Muscle layer of colon (tissue), 2 donors: ENCODE data around the gene ARHGAP22.

Source experiments
- H3K27ac ChIP-seq: one replicate; pipeline ENCODE4 v1.7.0; 2013; ENCODE audit warnings: low read depth, mild to moderate bottlenecking, low read length, moderate library complexity
- H3K27me3 ChIP-seq, 2 donors: one replicate each; pipeline ENCODE4 v1.7.0; 2013; ENCODE audit warnings: low read length in 2 of 2, mild to moderate bottlenecking in 2 of 2; ENCODE audit not compliant: insufficient read depth in 2 of 2, control insufficient read depth in 1 of 2
- H3K36me3 ChIP-seq: one replicate; pipeline ENCODE4 v1.7.0; 2013; ENCODE audit warnings: mild to moderate bottlenecking, low read length; ENCODE audit not compliant: insufficient read depth
- H3K4me1 ChIP-seq: one replicate; pipeline ENCODE4 v1.7.0; 2013; ENCODE audit warnings: mild to moderate bottlenecking, low read length; ENCODE audit not compliant: insufficient read depth
- H3K4me3 ChIP-seq, 2 donors: one replicate each; pipeline ENCODE4 v1.7.0; 2013; ENCODE audit warnings: low read length in 2 of 2, low read depth in 1 of 2, mild to moderate bottlenecking in 1 of 2, moderate library complexity in 1 of 2
- H3K9ac ChIP-seq: one replicate; pipeline ENCODE4 v1.7.0; 2013; ENCODE audit warnings: low read length
- H3K9me3 ChIP-seq: one replicate; pipeline ENCODE4 v1.7.0; 2013; ENCODE audit warnings: mild to moderate bottlenecking, low read length
- donor health status: abdominal sarcoma.
- donor health status: Adenocarcinoma of cecum.

ARHGAP22 gene

DNA sequence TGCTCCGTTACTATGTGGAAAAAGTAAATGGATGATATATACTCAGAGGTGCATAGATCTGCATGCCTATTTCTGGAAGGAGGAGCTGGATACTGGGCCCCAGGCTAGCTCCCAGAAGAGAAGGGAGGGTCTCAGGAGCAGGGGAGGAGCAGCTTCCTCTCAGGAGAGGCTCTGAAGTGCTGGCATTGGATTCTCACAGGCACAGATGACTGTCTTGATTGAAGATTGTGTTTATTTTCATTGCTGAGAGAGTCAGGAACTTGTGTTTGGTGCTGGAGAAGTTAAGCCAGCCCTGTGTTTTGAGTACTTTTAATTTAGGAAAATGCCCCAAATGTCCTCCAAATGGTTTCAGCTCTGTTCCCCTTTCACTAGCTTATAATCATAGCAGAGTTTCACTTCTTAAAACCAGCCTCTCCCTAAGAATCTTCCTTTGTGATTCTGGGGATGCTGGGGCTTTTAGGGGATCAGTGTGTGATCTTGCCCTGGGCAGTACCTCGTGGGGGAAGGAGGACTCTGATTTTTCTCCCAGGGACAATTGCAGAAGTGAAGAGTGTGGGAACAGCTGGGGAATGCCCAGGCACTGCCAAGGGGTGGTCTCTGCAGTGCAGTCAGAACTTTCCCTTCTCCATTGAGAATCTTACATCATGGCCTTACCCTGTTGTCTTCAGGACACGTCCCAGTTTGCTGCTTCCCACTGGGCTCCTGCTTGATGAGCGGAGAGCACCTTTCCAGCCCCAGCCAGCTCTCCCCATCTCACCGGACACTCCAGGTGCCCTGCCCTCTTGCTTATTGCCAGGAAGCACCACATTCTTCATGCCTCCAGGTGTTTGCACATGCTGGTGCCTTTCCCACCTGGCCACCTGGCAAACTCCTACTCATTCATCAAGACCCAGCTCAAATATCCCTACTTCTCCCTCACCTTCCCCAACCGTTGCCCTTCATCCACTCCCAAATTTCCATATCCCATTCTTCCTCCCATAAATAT lies 102.8 kb downstream of the ARHGAP22 start:
- no peak overlapping the region for H3K4me3 ChIP-seq
- H3K9me3 ChIP-seq, result no peaks in the 10 kb centered on the region
- no peak overlapping the region for H3K27ac ChIP-seq
- H3K4me1 ChIP-seq, result peaks cover 2% of the 10 kb centered on the region
- H3K27me3 ChIP-seq, result no peaks in the 10 kb centered on the region
- H3K9ac ChIP-seq, result no peak overlapping the region
- no peaks in the 10 kb centered on the region for H3K36me3 ChIP-seq

DNA sequence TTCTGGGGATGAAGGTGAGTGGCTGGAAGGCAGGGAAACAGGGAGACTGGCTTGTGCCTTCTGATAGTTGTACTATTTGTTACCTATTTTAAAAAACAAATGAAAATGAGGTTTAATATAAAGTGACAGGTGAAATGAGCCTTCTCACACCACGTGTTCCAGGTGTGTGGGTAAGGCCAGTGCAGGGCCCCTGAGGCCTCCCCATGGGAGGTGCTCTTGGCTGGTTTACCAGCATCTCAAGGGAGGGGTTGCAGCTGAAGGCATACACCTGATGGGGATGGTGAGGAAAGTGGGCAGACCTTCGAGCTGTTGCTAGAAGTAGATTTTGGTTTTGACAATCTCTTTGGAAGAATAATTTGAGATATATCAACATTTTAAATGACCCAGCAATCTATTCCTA lies 103.6 kb downstream of the ARHGAP22 start:
- H3K27me3 ChIP-seq, result no peaks in the 10 kb centered on the region
- no peak overlapping the region for H3K9ac ChIP-seq
- H3K4me3 ChIP-seq, result no peak overlapping the region
- peaks cover 6% of the 10 kb centered on the region for H3K4me1 ChIP-seq
- H3K36me3 ChIP-seq, result no peaks in the 10 kb centered on the region
- H3K27ac ChIP-seq, result no peak overlapping the region
- no peaks in the 10 kb centered on the region for H3K9me3 ChIP-seq

DNA sequence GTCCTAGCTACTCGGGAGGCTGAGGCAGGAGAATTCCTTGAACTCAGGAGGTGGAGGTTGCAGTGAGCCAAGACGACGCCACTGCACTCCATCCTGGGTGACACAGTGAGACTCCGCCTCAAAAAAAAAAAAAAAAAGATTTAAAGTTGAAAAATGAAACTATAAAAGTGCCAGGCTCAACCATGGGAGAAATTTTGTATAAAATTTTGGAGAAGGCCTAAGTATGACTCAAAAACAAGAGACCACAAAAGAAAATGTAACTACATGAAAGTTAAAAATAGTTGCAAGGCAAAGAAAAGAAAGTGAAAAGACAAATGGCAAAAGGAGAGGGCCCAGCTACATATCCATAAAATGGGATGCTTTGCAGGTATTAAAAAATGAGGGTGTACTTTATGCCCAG lies 104.1 kb downstream of the ARHGAP22 start:
- Histone ChIP-seq H3K4me3 (no peak overlapping the region), H3K27ac (no peak overlapping the region)

DNA sequence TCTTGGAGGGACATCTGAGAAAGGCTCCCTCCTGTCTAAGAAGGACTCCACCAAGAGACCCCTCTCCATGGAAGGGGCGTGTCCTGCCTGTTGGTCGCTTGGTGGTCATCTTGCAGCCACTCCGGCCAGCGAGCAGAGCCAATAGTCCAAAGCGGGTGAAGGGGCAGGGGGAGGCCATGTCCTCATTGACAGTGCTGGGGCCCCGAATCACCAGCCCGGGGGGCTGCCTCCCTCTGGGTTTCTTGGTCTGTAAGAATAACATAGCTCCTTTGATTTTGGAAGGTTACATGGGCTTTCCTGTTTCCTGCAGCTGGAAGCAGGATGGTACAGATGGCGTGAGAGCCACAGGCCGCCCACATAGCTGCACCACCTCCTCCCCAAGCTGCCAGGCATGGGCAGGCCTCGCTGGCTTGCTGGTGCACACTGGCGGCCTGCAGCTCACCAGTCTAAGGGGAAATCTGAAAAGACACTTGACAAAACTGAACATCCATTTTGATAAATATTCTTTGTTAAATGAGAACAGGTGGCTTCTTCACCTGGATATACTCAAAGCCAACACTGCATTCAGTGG lies 105.8 kb downstream of the ARHGAP22 start:
- H3K27ac ChIP-seq, result no peak overlapping the region
- H3K9me3 ChIP-seq, result no peaks in the 10 kb centered on the region
- H3K4me1 ChIP-seq, result peaks cover 6% of the 10 kb centered on the region
- no peak overlapping the region for H3K9ac ChIP-seq
- no peaks in the 10 kb centered on the region for H3K27me3 ChIP-seq
- H3K36me3 ChIP-seq, result no peaks in the 10 kb centered on the region
- no peak overlapping the region for H3K4me3 ChIP-seq

More for the DNA sequence above, 104.1 kb downstream of the ARHGAP22 start:
- H3K27me3 ChIP-seq, result no peaks in the 10 kb centered on the region
- H3K9ac ChIP-seq, result no peak overlapping the region
- H3K9me3 ChIP-seq, result no peaks in the 10 kb centered on the region
- H3K4me1 ChIP-seq, result peaks cover 6% of the 10 kb centered on the region
- no peaks in the 10 kb centered on the region for H3K36me3 ChIP-seq

DNA sequence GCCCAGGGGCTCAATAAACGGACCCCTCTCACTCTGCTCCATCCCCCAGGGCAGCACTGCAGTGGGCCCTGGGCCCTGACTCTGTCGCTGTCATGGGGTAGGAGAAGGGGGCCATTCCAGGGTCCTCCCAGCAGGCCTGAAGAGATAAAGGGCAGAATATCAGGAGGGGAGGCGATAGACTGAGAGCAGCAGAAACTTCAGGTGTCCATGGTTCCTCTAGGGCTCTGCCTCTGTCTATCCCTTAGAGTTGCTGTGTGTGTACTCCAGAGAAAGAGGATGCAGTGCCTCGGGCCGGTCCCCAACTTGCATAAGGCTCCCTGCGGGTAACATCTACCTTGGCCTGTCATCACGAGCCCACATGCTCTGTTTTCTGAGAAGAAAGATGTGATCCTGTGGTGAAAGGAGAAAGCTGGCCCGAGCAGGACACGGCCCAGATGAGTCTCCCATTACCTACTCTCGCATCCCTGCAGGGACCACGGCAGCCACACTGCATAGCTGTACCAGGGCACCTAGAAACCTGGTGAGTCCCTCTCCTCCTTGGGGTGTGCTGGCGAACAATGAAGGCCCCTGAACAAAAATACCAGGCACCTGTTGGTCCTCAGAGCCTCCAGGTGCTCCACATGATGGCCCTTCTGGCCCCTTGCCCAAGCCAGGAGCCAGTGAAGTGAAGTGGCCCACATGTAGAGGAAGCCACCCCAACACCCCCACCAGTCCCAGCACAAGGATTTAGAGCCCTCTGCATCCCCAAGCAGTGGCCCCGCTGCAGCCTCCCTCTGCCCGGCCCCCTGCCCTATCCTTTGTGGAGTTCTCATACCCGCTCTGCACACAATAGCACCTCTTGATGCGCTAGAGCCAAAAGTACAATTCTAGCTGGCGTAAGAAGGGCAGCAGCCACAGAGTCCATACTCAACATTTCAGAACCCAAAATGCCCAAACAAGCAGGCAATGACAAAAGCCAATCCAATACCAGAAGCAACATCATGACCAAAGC lies 106.8 kb downstream of the ARHGAP22 start:
- H3K9ac ChIP-seq, result no peak overlapping the region
- H3K36me3 ChIP-seq, result no peaks in the 10 kb centered on the region
- no peaks in the 10 kb centered on the region for H3K27me3 ChIP-seq
- H3K4me1 ChIP-seq, result peaks cover 6% of the 10 kb centered on the region
- H3K4me3 ChIP-seq, result no peak overlapping the region
- H3K27ac ChIP-seq, result no peak overlapping the region
- no peaks in the 10 kb centered on the region for H3K9me3 ChIP-seq

DNA sequence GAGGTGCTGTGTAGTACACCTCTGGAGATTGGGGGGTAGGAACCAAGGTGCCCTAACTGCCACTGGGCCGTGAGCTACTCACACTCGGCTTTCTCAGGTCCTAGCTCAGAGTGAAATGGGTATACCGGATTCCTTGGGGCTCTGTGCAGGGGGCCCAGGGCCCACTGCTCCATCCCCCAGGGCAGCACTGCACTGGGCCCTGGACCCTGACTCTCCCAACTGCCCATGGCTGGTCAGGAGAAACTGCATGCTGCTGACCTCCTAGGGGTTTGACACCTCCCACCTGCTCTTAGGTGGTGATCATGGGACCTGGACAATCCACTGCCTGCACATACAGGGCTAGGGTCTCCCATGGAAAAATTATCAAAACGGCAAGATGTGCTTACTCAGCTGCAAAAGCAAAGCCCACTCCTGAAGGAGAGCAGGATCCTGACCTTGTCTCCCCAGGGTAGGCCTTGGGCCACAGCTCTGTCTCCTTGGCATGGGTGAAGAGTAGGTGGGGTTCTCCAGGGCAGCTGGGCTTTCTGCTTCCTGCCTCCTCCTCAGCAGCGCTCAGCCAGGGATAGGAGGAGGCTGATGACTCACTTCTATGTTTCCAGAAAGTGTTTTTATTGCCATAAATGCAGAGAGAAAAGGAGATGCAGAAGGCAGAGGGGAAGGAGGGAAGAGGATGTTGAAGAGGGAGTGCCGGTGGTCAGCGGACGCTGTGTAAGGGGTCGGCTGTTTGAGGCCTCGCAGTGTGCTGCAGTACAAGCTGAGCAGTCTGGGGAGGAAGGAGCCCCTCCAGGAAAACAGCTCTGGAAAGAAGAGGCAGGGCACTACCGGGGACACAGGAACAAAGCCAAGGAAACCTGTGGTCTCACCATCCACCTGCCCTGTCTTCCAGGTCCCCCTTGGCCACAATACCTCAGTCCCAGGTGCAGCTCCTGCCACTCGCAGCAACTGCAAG lies 107.8 kb downstream of the ARHGAP22 start:
- Histone ChIP-seq H3K4me3 (no peak overlapping the region), H3K27me3 (no peaks in the 10 kb centered on the region), H3K9me3 (no peaks in the 10 kb centered on the region), H3K4me1 (peaks cover 6% of the 10 kb centered on the region), H3K27ac (no peak overlapping the region), H3K36me3 (no peaks in the 10 kb centered on the region), H3K9ac (no peak overlapping the region)

DNA sequence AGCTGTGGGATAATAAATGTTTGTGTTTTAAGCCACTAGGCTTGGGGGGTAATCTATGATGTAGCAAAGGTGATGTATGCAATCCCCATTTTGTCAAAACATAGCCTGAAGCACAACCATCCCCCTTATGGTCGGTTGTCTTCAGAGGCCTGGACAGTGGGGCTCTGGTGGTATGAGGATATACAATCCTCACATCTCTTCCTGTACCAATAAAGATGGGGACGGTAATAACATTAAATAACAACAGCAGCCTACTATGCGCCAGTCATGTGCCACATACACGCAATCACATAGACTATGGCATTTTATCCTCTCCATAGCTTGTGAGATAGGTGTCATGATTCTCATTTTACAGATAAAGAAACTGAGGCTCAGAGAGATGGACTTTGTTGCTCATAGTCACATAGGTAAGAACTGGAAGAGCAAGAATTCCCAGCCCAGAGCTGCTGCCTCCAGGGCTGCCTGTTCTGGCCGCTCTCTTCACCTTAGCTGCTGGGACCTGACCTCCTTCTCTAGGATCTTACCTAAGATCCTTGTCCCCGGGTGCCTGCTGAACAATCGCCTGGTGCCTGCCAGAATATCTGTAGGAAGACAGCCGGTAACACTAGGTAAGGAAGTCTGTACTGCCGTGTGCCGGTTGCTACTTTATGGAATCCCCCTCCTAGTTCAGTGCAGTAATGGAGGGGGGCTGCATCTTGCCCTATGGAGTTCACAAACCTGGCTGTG lies 108.6 kb downstream of the ARHGAP22 start:
- H3K36me3 ChIP-seq, result no peaks in the 10 kb centered on the region
- no peak overlapping the region for H3K27ac ChIP-seq

DNA sequence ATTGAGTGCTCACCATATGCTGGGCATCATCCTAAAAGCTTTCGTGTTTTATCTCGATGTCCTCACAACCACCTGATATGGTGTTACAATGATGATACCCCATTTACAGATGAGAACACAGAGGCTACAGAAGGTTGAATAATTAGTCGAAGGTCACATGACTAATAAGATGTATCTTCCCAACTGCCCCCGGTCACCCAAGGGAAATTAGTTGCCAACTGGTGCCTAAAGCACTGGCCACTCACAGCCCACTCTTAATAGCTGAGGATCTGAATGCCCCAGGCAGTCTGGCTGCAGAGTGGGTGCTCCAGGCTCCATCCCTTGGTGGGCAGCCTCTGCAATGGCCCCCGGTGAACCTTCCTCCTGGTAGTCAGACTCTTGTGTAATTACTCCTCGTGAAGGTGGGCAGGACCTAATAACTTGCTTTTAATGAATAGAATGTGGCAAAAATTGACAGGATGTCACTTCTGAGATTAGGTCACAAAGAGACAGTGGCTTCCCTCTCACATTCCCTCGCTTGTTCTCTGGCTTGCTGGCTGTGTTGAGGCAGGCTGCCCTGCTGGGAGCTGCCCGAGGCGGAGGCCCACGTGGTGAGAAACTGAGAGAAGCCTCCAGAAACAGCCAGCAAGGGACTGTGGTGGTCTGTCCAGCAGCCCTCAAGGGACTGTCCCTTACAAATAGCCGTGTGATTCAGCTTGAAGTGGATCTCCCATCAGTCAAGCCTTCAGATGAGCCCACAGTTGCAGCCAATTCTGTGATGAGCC lies 109.4 kb downstream of the ARHGAP22 start:
- H3K4me3 ChIP-seq, result no peak overlapping the region
- no peaks in the 10 kb centered on the region for H3K9me3 ChIP-seq
- no peaks in the 10 kb centered on the region for H3K36me3 ChIP-seq
- H3K4me1 ChIP-seq, result peaks cover 6% of the 10 kb centered on the region
- no peak overlapping the region for H3K27ac ChIP-seq
- no peak overlapping the region for H3K9ac ChIP-seq
- H3K27me3 ChIP-seq, result no peaks in the 10 kb centered on the region

More for the DNA sequence above, 108.6 kb downstream of the ARHGAP22 start:
- Histone ChIP-seq H3K27me3 (no peaks in the 10 kb centered on the region), H3K4me3 (no peak overlapping the region), H3K9me3 (no peaks in the 10 kb centered on the region), H3K4me1 (peaks cover 6% of the 10 kb centered on the region), H3K9ac (no peak overlapping the region)

DNA sequence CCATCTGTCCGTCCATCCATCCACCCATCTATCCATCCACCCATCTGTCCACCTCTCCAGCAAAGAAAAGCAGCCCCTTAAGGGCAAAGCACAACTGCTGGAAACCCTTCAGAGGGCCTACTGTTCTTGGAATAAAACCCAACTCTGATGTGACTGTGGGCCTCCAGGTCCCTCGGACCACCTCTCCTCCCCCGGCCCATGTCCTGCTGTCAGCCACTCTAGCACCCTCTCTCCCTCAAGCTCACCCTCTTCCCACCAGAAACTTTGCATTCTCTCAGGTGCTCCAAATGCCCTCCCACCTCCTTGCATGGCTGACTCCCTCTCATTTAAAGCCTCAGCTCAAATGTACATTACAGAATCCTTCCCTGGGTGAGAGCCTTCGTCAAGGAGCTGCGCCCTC lies 110.3 kb downstream of the ARHGAP22 start:
- no peaks in the 10 kb centered on the region for H3K36me3 ChIP-seq
- no peaks in the 10 kb centered on the region for H3K27me3 ChIP-seq
- peaks cover 6% of the 10 kb centered on the region for H3K4me1 ChIP-seq
- no peaks in the 10 kb centered on the region for H3K9me3 ChIP-seq
- no peak overlapping the region for H3K27ac ChIP-seq
- no peak overlapping the region for H3K9ac ChIP-seq
- H3K4me3 ChIP-seq, result no peak overlapping the region
